ENCODE measurements around the gene SPIRE1. TPM values are rescaled to one million over a fixed set of nuclear protein-coding genes. Genes with fewer than 3 reads are reported as not detected.

Gene SPIRE1
- total and polyA plus RNA-seq, 4 experiments from 2014 or later = 1.7 to 3.0 (median 1.8) TPM; not detected in 1

GRCh38 chr18:12460874-12461273 is 197.0 kb downstream of the SPIRE1 start:
- ChIA-PET POLR2A (ENCODE audit: partially characterized antibody) (interaction anchor here (0.9 kb wide), 1 partner anchor 16 kb away, joined by 3 read pairs; no protein-coding TSS in a partner anchor), CTCF (ENCODE audit: partially characterized antibody) (interaction anchor here (1.0 kb wide), 1 partner anchor 12 kb away, joined by 4 read pairs; no protein-coding TSS in a partner anchor)
- Histone ChIP-seq H3K27me3 (ENCODE audit: insufficient read depth, low read length) (no peaks in the 10 kb centered on the region), H3K36me3 (ENCODE audit: insufficient read depth, low read length) (no peaks in the 10 kb centered on the region), H3K4me3 (ENCODE audit: low read length in 2 of 2) (no peak overlapping the region), H3K27ac (ENCODE audit: low read depth, low read length) (no peak overlapping the region), H3K4me1 (ENCODE audit: insufficient read depth, low read length) (no peaks in the 10 kb centered on the region), H3K9me3 (ENCODE audit: control insufficient read depth in 1 of 2, low read length in 2 of 2) (no peaks in the 10 kb centered on the region)
- Mint-ChIP-seq H3K27me3 (no peaks in the 10 kb centered on the region), H3K36me3 (no peaks in the 10 kb centered on the region), H3K4me3 (no peak overlapping the region), H3K4me1 (no peaks in the 10 kb centered on the region), H3K9me3 (no peaks in the 10 kb centered on the region), H3K27ac (no peak overlapping the region)
- intact Hi-C loops (cut with micrococcal nuclease) = no loop called here
- no peak for DNase-seq

GRCh38 chr18:12458771-12459170 is 199.1 kb downstream of the SPIRE1 start:
- Histone ChIP-seq H3K4me1 (ENCODE audit: insufficient read depth, low read length) (no peaks in the 10 kb centered on the region), H3K4me3 (ENCODE audit: low read length in 2 of 2) (no peak overlapping the region), H3K9me3 (ENCODE audit: control insufficient read depth in 1 of 2, low read length in 2 of 2) (no peaks in the 10 kb centered on the region), H3K27ac (ENCODE audit: low read depth, low read length) (no peak overlapping the region), H3K36me3 (ENCODE audit: insufficient read depth, low read length) (no peaks in the 10 kb centered on the region), H3K27me3 (ENCODE audit: insufficient read depth, low read length) (no peaks in the 10 kb centered on the region)
- H3K4me1 Mint-ChIP-seq = no peaks in the 10 kb centered on the region
- no peak for DNase-seq
- POLR2A ChIA-PET (ENCODE audit: partially characterized antibody) = no interaction called here
- no peak overlapping the region for H3K4me3 Mint-ChIP-seq
- CTCF ChIA-PET (ENCODE audit: partially characterized antibody) = no interaction called here
- no peaks in the 10 kb centered on the region for H3K9me3 Mint-ChIP-seq
- intact Hi-C loops (cut with micrococcal nuclease) = no loop called here
- no peaks in the 10 kb centered on the region for H3K27me3 Mint-ChIP-seq
- H3K36me3 Mint-ChIP-seq = no peaks in the 10 kb centered on the region
- H3K27ac Mint-ChIP-seq = no peak overlapping the region

- intact Hi-C loops (cut with micrococcal nuclease) = no loop called here
- CTCF ChIA-PET (ENCODE audit: partially characterized antibody) = no interaction called here
- H3K36me3 Mint-ChIP-seq = no peaks in the 10 kb centered on the region
These were observed 201.5 kb downstream of the SPIRE1 start for GRCh38 chr18:12456441-12456840.

GRCh38 chr18:12455496-12455895 is 202.4 kb downstream of the SPIRE1 start:
- no peaks in the 10 kb centered on the region for H3K9me3 ChIP-seq (ENCODE audit: control insufficient read depth in 1 of 2, low read length in 2 of 2)
- Mint-ChIP-seq H3K9me3 (no peaks in the 10 kb centered on the region), H3K27me3 (no peaks in the 10 kb centered on the region), H3K4me1 (no peaks in the 10 kb centered on the region), H3K36me3 (no peaks in the 10 kb centered on the region), H3K4me3 (no peak overlapping the region), H3K27ac (no peak overlapping the region)
- H3K27me3 ChIP-seq (ENCODE audit: insufficient read depth, low read length) = no peaks in the 10 kb centered on the region
- CTCF ChIA-PET (ENCODE audit: partially characterized antibody) = no interaction called here
- H3K36me3 ChIP-seq (ENCODE audit: insufficient read depth, low read length) = no peaks in the 10 kb centered on the region
- no peak overlapping the region for H3K4me3 ChIP-seq (ENCODE audit: low read length in 2 of 2)
- no peak overlapping the region for H3K27ac ChIP-seq (ENCODE audit: low read depth, low read length)
- intact Hi-C loops (cut with micrococcal nuclease) = no loop called here
- DNase-seq = no peak
- POLR2A ChIA-PET (ENCODE audit: partially characterized antibody) = no interaction called here
- no peaks in the 10 kb centered on the region for H3K4me1 ChIP-seq (ENCODE audit: insufficient read depth, low read length)

More at GRCh38 chr18:12456441-12456840, 201.5 kb downstream of the SPIRE1 start:
- Histone ChIP-seq H3K4me1 (ENCODE audit: insufficient read depth, low read length) (no peaks in the 10 kb centered on the region), H3K9me3 (ENCODE audit: control insufficient read depth in 1 of 2, low read length in 2 of 2) (no peaks in the 10 kb centered on the region), H3K27me3 (ENCODE audit: insufficient read depth, low read length) (no peaks in the 10 kb centered on the region), H3K36me3 (ENCODE audit: insufficient read depth, low read length) (no peaks in the 10 kb centered on the region), H3K4me3 (ENCODE audit: low read length in 2 of 2) (no peak overlapping the region), H3K27ac (ENCODE audit: low read depth, low read length) (no peak overlapping the region)
- Mint-ChIP-seq H3K27me3 (no peaks in the 10 kb centered on the region), H3K4me1 (no peaks in the 10 kb centered on the region), H3K4me3 (no peak overlapping the region), H3K9me3 (no peaks in the 10 kb centered on the region), H3K27ac (no peak overlapping the region)
- POLR2A ChIA-PET (ENCODE audit: partially characterized antibody) = no interaction called here
- no peak for DNase-seq

- no peaks in the 10 kb centered on the region for H3K27me3 Mint-ChIP-seq
- Histone ChIP-seq H3K27ac (ENCODE audit: low read depth, low read length) (no peak overlapping the region), H3K36me3 (ENCODE audit: insufficient read depth, low read length) (no peaks in the 10 kb centered on the region), H3K9me3 (ENCODE audit: control insufficient read depth in 1 of 2, low read length in 2 of 2) (no peaks in the 10 kb centered on the region), H3K4me3 (ENCODE audit: low read length in 2 of 2) (no peak overlapping the region), H3K27me3 (ENCODE audit: insufficient read depth, low read length) (no peaks in the 10 kb centered on the region), H3K4me1 (ENCODE audit: insufficient read depth, low read length) (no peaks in the 10 kb centered on the region)
- peaks cover 0 to 5% of the 10 kb centered on the region in 2 donors for H3K36me3 Mint-ChIP-seq
- H3K4me3 Mint-ChIP-seq = no peak overlapping the region
- ChIA-PET CTCF (ENCODE audit: partially characterized antibody) (no interaction called here), POLR2A (ENCODE audit: partially characterized antibody) (no interaction called here)
- H3K27ac Mint-ChIP-seq = no peak overlapping the region
- H3K4me1 Mint-ChIP-seq = no peaks in the 10 kb centered on the region
- no peaks in the 10 kb centered on the region for H3K9me3 Mint-ChIP-seq
- intact Hi-C loops (cut with micrococcal nuclease) = no loop called here
- DNase-seq = no peak
These were observed 205.1 kb downstream of the SPIRE1 start for GRCh38 chr18:12452784-12453183.

GRCh38 chr18:12451428-12451827 is 206.5 kb downstream of the SPIRE1 start:
- no peaks in the 10 kb centered on the region for H3K27me3 ChIP-seq (ENCODE audit: insufficient read depth, low read length)
- no peak overlapping the region for H3K27ac ChIP-seq (ENCODE audit: low read depth, low read length)
- no peak for DNase-seq
- Mint-ChIP-seq H3K4me3 (no peak overlapping the region), H3K27me3 (no peaks in the 10 kb centered on the region), H3K27ac (no peak overlapping the region), H3K4me1 (no peaks in the 10 kb centered on the region), H3K9me3 (no peaks in the 10 kb centered on the region), H3K36me3 (peaks cover 0 to 5% of the 10 kb centered on the region in 2 donors)
- no peaks in the 10 kb centered on the region for H3K4me1 ChIP-seq (ENCODE audit: insufficient read depth, low read length)
- intact Hi-C loops (cut with micrococcal nuclease) = no loop called here
- no peaks in the 10 kb centered on the region for H3K9me3 ChIP-seq (ENCODE audit: control insufficient read depth in 1 of 2, low read length in 2 of 2)
- no peaks in the 10 kb centered on the region for H3K36me3 ChIP-seq (ENCODE audit: insufficient read depth, low read length)
- H3K4me3 ChIP-seq (ENCODE audit: low read length in 2 of 2) = no peak overlapping the region
- CTCF ChIA-PET (ENCODE audit: partially characterized antibody) = no interaction called here
- POLR2A ChIA-PET (ENCODE audit: partially characterized antibody) = no interaction called here

GRCh38 chr18:12449051-12449785 is 208.7 kb downstream of the SPIRE1 start:
- Mint-ChIP-seq H3K27me3 (no peaks in the 10 kb centered on the region), H3K36me3 (peaks cover 0 to 5% of the 10 kb centered on the region in 2 donors), H3K27ac (no peak overlapping the region), H3K9me3 (no peaks in the 10 kb centered on the region), H3K4me1 (no peaks in the 10 kb centered on the region), H3K4me3 (no peak overlapping the region)
- no peaks in the 10 kb centered on the region for H3K36me3 ChIP-seq (ENCODE audit: insufficient read depth, low read length)
- no peak overlapping the region for H3K27ac ChIP-seq (ENCODE audit: low read depth, low read length)
- no peak overlapping the region for H3K4me3 ChIP-seq (ENCODE audit: low read length in 2 of 2)
- POLR2A ChIA-PET (ENCODE audit: partially characterized antibody) = no interaction called here
- H3K9me3 ChIP-seq (ENCODE audit: control insufficient read depth in 1 of 2, low read length in 2 of 2) = no peaks in the 10 kb centered on the region
- DNase-seq = no peak
- no peaks in the 10 kb centered on the region for H3K27me3 ChIP-seq (ENCODE audit: insufficient read depth, low read length)
- no peaks in the 10 kb centered on the region for H3K4me1 ChIP-seq (ENCODE audit: insufficient read depth, low read length)
- CTCF ChIA-PET (ENCODE audit: partially characterized antibody) = no interaction called here
- intact Hi-C loops (cut with micrococcal nuclease) = no loop called here

All from CD4-positive, alpha-beta memory T cell (primary cell).